Measurements from ENCODE around the gene PADI6.

PADI6 gene

DNA sequence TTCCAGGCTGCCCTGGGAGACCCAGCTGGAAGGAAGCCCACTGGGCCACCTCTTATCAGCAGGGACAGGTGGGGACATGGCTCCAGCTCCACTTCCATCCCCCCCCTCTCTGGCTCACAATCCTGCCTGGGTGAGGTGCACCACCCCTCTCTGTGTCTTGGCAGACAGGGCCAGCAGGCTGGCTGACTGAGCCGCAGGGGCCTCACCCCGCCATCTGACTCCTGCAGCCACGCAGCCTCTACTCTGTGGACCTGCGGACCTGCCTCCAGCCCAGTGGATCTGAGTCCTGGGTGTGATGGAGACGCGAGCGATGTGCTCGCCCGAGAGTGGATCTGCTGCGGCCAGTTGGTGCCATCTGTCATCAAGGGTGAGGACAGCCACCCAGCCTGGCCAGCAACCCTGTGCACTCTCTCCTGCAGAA is 37.4 kb downstream of the PADI6 start:
- H3F3A ChIP-seq (ENCODE audit: control insufficient read depth, insufficient read depth), result peaks cover 9% of the 10 kb centered on the region; the same call in 1 of the 2 replicates
- no peaks in the 10 kb centered on the region for H3K9me2 ChIP-seq (replicated peaks; ENCODE audit: control insufficient read depth, low read length)
- H3K27me3 ChIP-seq (ENCODE audit: control insufficient read depth, low read length), result no peaks in the 10 kb centered on the region
- peaks cover 81% of the 10 kb centered on the region for H3K36me3 ChIP-seq (ENCODE audit: control insufficient read depth, low read length)
- H3K9me3 ChIP-seq (ENCODE audit: control insufficient read depth, insufficient read depth, low read length), result no peaks in the 10 kb centered on the region
- no peaks in the 10 kb centered on the region for H3K79me2 ChIP-seq (ENCODE audit: control insufficient read depth, low read length)
- no peak overlapping the region for H3K4me2 ChIP-seq (ENCODE audit: low read length)
- no peak overlapping the region for H3K4me3 ChIP-seq (ENCODE audit: low read length)
- H3K27ac ChIP-seq (ENCODE audit: low read depth, low read length), result no peak overlapping the region
- TF ChIP-seq CTCF (IDR thresholded peaks at IDR 0.05; ENCODE audit: low read depth, low read length, poor library complexity, severe bottlenecking) (no peak), EZH2phosphoT487 (IDR thresholded peaks at IDR 0.05; ENCODE audit: borderline replicate concordance, low read length) (no peak)
- H3K4me1 ChIP-seq (ENCODE audit: control insufficient read depth, low read length), result no peaks in the 10 kb centered on the region
- H4K20me1 ChIP-seq (ENCODE audit: control insufficient read depth, insufficient read depth, low read depth, low read length), result peaks cover 24% of the 10 kb centered on the region

DNA sequence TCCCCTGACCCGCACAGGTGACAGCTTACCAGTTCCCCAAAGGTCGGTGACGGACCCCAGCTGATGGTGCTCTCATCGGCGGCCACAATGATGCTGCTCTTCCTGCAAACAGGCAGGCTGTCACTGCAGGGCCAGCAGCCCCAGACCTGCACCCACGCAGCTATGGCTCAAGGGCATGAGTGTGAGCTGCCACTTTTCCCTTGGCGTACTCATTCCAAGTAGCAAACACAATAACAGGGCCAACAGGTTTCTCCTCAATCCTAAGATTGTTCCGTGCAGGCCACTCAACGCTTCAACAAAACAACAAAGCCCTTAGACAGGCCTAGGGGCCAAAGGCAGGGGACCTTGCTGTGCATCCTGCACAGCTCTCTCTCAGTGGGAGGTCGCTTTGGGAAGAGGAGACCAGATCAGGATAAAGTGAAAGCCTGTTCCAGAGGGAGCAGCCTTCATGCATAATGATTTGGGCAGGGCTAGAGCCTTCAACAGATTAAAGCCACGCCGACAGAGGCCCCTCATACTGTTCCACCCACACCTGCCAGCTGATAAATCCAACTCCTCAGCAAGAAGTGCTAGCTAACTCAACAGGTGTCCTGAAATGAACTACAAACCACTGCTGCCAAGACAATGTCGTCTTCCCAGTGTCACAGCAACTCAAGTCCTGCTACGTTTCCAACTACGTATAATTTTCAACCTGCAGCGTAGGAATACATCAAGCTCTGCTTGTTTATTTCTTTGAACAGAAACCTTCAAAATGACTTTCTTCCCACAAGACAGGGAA is 40.3 kb downstream of the PADI6 start:
- Histone ChIP-seq H4K20me1 (ENCODE audit: control insufficient read depth, insufficient read depth, low read depth, low read length) (peaks cover 33% of the 10 kb centered on the region), H3K9me3 (ENCODE audit: control insufficient read depth, insufficient read depth, low read length) (no peaks in the 10 kb centered on the region), H3F3A (ENCODE audit: control insufficient read depth, insufficient read depth) (peaks cover 5% of the 10 kb centered on the region; the same call in 1 of the 2 replicates), H3K9me2 (replicated peaks; ENCODE audit: control insufficient read depth, low read length) (no peaks in the 10 kb centered on the region), H3K4me3 (ENCODE audit: low read length) (no peak overlapping the region), H3K36me3 (ENCODE audit: control insufficient read depth, low read length) (peaks cover 94% of the 10 kb centered on the region), H3K4me1 (ENCODE audit: control insufficient read depth, low read length) (no peaks in the 10 kb centered on the region), H3K4me2 (ENCODE audit: low read length) (no peak overlapping the region), H3K27me3 (ENCODE audit: control insufficient read depth, low read length) (no peaks in the 10 kb centered on the region), H3K79me2 (ENCODE audit: control insufficient read depth, low read length) (peaks cover 15% of the 10 kb centered on the region), H3K27ac (ENCODE audit: low read depth, low read length) (no peak overlapping the region)
- TF ChIP-seq EZH2phosphoT487 (IDR thresholded peaks at IDR 0.05; ENCODE audit: borderline replicate concordance, low read length) (no peak), CTCF (IDR thresholded peaks at IDR 0.05; ENCODE audit: low read depth, low read length, poor library complexity, severe bottlenecking) (no peak)

DNA sequence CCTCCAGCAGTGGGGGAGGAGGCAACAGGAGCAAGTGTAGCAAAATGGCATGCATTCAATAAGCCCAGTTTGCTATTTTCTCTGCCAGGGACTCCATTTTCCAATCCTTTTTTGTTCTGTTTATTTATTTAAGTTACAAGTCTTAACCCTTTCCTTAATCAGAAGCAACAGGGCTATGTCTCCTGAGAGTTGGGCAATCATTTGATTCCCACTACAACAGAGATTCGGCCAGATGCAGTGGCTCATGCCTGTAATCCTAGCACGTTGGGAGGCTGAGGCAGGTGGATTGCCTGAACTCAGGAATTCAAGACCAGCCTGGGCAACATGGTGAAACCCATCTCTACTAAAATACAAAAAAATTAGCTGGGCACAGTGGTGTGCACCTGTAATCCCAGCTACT is 42.0 kb downstream of the PADI6 start:
- H3K27ac ChIP-seq (ENCODE audit: low read depth, low read length), result no peak overlapping the region
- TF ChIP-seq EZH2phosphoT487 (IDR thresholded peaks at IDR 0.05; ENCODE audit: borderline replicate concordance, low read length) (no peak), CTCF (IDR thresholded peaks at IDR 0.05; ENCODE audit: low read depth, low read length, poor library complexity, severe bottlenecking) (no peak)
- H3K4me3 ChIP-seq (ENCODE audit: low read length), result no peak overlapping the region
- H3K36me3 ChIP-seq (ENCODE audit: control insufficient read depth, low read length), result peaks cover 95% of the 10 kb centered on the region
- no peaks in the 10 kb centered on the region for H3K4me1 ChIP-seq (ENCODE audit: control insufficient read depth, low read length)
- H3K27me3 ChIP-seq (ENCODE audit: control insufficient read depth, low read length), result no peaks in the 10 kb centered on the region
- H3K79me2 ChIP-seq (ENCODE audit: control insufficient read depth, low read length), result peaks cover 28% of the 10 kb centered on the region
- no peaks in the 10 kb centered on the region for H3K9me2 ChIP-seq (replicated peaks; ENCODE audit: control insufficient read depth, low read length)
- H3K4me2 ChIP-seq (ENCODE audit: low read length), result no peak overlapping the region
- H4K20me1 ChIP-seq (ENCODE audit: control insufficient read depth, insufficient read depth, low read depth, low read length), result peaks cover 38% of the 10 kb centered on the region
- no peaks in the 10 kb centered on the region for H3K9me3 ChIP-seq (ENCODE audit: control insufficient read depth, insufficient read depth, low read length)
- H3F3A ChIP-seq (ENCODE audit: control insufficient read depth, insufficient read depth), result peaks cover under 1% of the 10 kb centered on the region; the same call in 1 of the 2 replicates
